Urothelium cell line (cell line): ENCODE data around the gene DIP2B.
"Not testable (repeated sequence)": the region's sequence is repeated elsewhere in the genome, so short reads cannot be mapped to it uniquely, and the experiment has no call there.

ENCODE experiments used
- DNase-seq: peaks from one replicate; pipeline ENCODE4 v3.0.0; 2011; ENCODE audit warnings: low spot score, mixed read lengths
- FAIRE-seq: peaks from 2 replicates; lab custom pipeline; 2011; peaks lifted over from hg19 to GRCh38; lab: Jason Lieb, UNC

The DIP2B gene

GRCh38 chr12:50662116-50662510 is 157.3 kb downstream of the DIP2B start:
- DNase-seq (no peak), FAIRE-seq (no peak)

GRCh38 chr12:50665170-50665569 is 160.4 kb downstream of the DIP2B start:
- FAIRE-seq, result no peak
- no peak for DNase-seq

- no peak for FAIRE-seq
- no peak for DNase-seq
Measured at GRCh38 chr12:50665609-50666008, 160.8 kb downstream of the DIP2B start.

- FAIRE-seq, result no peak
- no peak for DNase-seq
Measured at GRCh38 chr12:50666023-50666422, 161.2 kb downstream of the DIP2B start.

GRCh38 chr12:50672158-50672557 is 167.4 kb downstream of the DIP2B start:
- FAIRE-seq (no peak), DNase-seq (no peak)

GRCh38 chr12:50676756-50677155 is 172.0 kb downstream of the DIP2B start:
- DNase-seq, result no peak

GRCh38 chr12:50677858-50678257 is 173.1 kb downstream of the DIP2B start:
- no peak for FAIRE-seq

More at GRCh38 chr12:50676756-50677155, 172.0 kb downstream of the DIP2B start:
- FAIRE-seq, result no peak

GRCh38 chr12:50678650-50679365 is 174.0 kb downstream of the DIP2B start:
- FAIRE-seq (no peak), DNase-seq (no peak)

More at GRCh38 chr12:50677858-50678257, 173.1 kb downstream of the DIP2B start:
- no peak for DNase-seq

- FAIRE-seq, result no peak
- DNase-seq, result no peak
Measured at GRCh38 chr12:50679612-50680011, 174.8 kb downstream of the DIP2B start.

GRCh38 chr12:50681064-50681463 is 176.3 kb downstream of the DIP2B start:
- not testable (repeated sequence) for FAIRE-seq, DNase-seq

- DNase-seq (no peak), FAIRE-seq (no peak)
Measured at GRCh38 chr12:50685641-50686040, 180.9 kb downstream of the DIP2B start.

- DNase-seq, result no peak
Measured at GRCh38 chr12:50686406-50686805, 181.6 kb downstream of the DIP2B start.

GRCh38 chr12:50686976-50687375 is 182.2 kb downstream of the DIP2B start:
- DNase-seq, result no peak
- no peak for FAIRE-seq

More at GRCh38 chr12:50686406-50686805, 181.6 kb downstream of the DIP2B start:
- no peak for FAIRE-seq

- no peak for FAIRE-seq
- DNase-seq, result no peak
Measured at GRCh38 chr12:50689437-50689836, 184.7 kb downstream of the DIP2B start.

GRCh38 chr12:50690925-50691324 is 186.1 kb downstream of the DIP2B start:
- DNase-seq (no peak), FAIRE-seq (no peak)

- no peak for FAIRE-seq
- DNase-seq, result no peak
Measured at GRCh38 chr12:50695961-50696360, 191.2 kb downstream of the DIP2B start.

- no peak for DNase-seq
Measured at GRCh38 chr12:50696931-50697330, 192.1 kb downstream of the DIP2B start.

GRCh38 chr12:50699154-50699553 is 194.4 kb downstream of the DIP2B start:
- no peak for FAIRE-seq

More at GRCh38 chr12:50696931-50697330, 192.1 kb downstream of the DIP2B start:
- FAIRE-seq, result no peak

GRCh38 chr12:50699940-50700339 is 195.2 kb downstream of the DIP2B start:
- no peak for FAIRE-seq
- no peak for DNase-seq

More at GRCh38 chr12:50699154-50699553, 194.4 kb downstream of the DIP2B start:
- no peak for DNase-seq

- no peak for DNase-seq
- no peak for FAIRE-seq
Measured at GRCh38 chr12:50706606-50707005, 201.8 kb downstream of the DIP2B start.

- DNase-seq, result no peak
Measured at GRCh38 chr12:50707396-50707795, 202.6 kb downstream of the DIP2B start.

GRCh38 chr12:50708631-50709030 is 203.8 kb downstream of the DIP2B start:
- FAIRE-seq (no peak), DNase-seq (no peak)

More at GRCh38 chr12:50707396-50707795, 202.6 kb downstream of the DIP2B start:
- FAIRE-seq, result no peak

GRCh38 chr12:50711121-50711520 is 206.3 kb downstream of the DIP2B start:
- DNase-seq (no peak), FAIRE-seq (no peak)
